OCI-LY7 (cell line): ENCODE results near the gene HDAC10. TPM values are rescaled to one million over a fixed set of nuclear protein-coding genes. Genes with fewer than 3 reads are reported as not detected.

Source experiments
- BruUV-seq: library from RNA; stranded (reverse); fragments of 400-500 nt; replicated peaks from 2 replicates; lab custom pipeline; 2021; lab: Mats Ljungman, UMichigan
- CTCF ChIA-PET: fragments of 300-600 bp; sonication (Branson Sonifier 250); formaldehyde crosslinking; loops from one replicate; lab custom pipeline; 2022; ENCODE audit warnings: antibody characterized with exemption; ENCODE audit not compliant: unreplicated experiment; lab: Charles Lee
- POLR2A ChIA-PET: fragments of 300-600 bp; sonication (Branson Sonifier 250); formaldehyde crosslinking; loops from one replicate; lab custom pipeline; 2022; ENCODE audit warnings: antibody characterized with exemption; lab: Charles Lee
- DNase-seq: peaks from one replicate; pipeline ENCODE4 v3.0.0-alpha.2; 2015; ENCODE audit warnings: low spot score
- H2AFZ ChIP-seq: fragments of 200-600 bp; sonication (generic), shearing (Covaris generic); 2 replicates; pipeline ENCODE4 v1.6.1; 2014; ENCODE audit warnings: mild to moderate bottlenecking, antibody characterized with exemption, low read length, moderate library complexity
- H3K27ac ChIP-seq: fragments of 200-600 bp; sonication (generic); 2 replicates; pipeline ENCODE4 v1.5.1; 2014; ENCODE audit warnings: mixed run types, low read depth, mild to moderate bottlenecking, moderate library complexity, low read length, inconsistent platforms; ENCODE audit not compliant: poor library complexity, severe bottlenecking
- H3K36me3 ChIP-seq: fragments of 200-600 bp; sonication (generic); 2 replicates; pipeline ENCODE4 v1.6.1; 2014; ENCODE audit warnings: mild to moderate bottlenecking, antibody characterized with exemption, low read length, moderate library complexity, mixed read lengths; ENCODE audit not compliant: insufficient read depth
- H3K4me1 ChIP-seq: fragments of 200-600 bp; sonication (generic); 2 replicates; pipeline ENCODE4 v1.5.1; 2014; ENCODE audit warnings: mild to moderate bottlenecking, low read length; ENCODE audit not compliant: insufficient read depth, poor library complexity, severe bottlenecking
- H3K4me2 ChIP-seq: fragments of 200-600 bp; sonication (generic); 2 replicates; pipeline ENCODE4 v1.6.1; 2014; ENCODE audit warnings: mild to moderate bottlenecking, low read length
- H3K4me3 ChIP-seq: fragments of 200-600 bp; sonication (generic); 2 replicates; pipeline ENCODE4 v1.5.1; 2014; ENCODE audit warnings: mild to moderate bottlenecking, low read depth, low read length; ENCODE audit not compliant: poor library complexity, severe bottlenecking
- H3K79me2 ChIP-seq: fragments of 200-600 bp; sonication (generic); 2 replicates; pipeline ENCODE4 v1.6.1; 2016; ENCODE audit warnings: low read depth, mild to moderate bottlenecking, low read length, moderate library complexity, mixed read lengths; ENCODE audit not compliant: insufficient read depth
- H3K9me2 ChIP-seq: fragments of 200-600 bp; sonication (generic); 2 replicates; pipeline ENCODE4 v1.6.1; 2016; ENCODE audit warnings: mild to moderate bottlenecking, low read length, mixed read lengths; ENCODE audit not compliant: insufficient read depth
- H3K9me3 ChIP-seq: fragments of 200-600 bp; sonication (generic); 2 replicates; pipeline ENCODE4 v1.6.1; 2014; ENCODE audit warnings: mild to moderate bottlenecking, mixed run types, low read length, mixed read lengths
- H4K20me1 ChIP-seq: fragments of 200-600 bp; sonication (generic); 2 replicates; pipeline ENCODE4 v1.6.1; 2014; ENCODE audit warnings: mild to moderate bottlenecking, antibody characterized with exemption, low read length, moderate library complexity, mixed read lengths; ENCODE audit not compliant: insufficient read depth
- EZH2phosphoT487 ChIP-seq: fragments of 200-600 bp; sonication (generic); IDR thresholded peaks from 2 replicates; pipeline ENCODE4 v1.6.1; 2018; ENCODE audit warnings: low read depth, borderline replicate concordance, mild to moderate bottlenecking, mixed run types, antibody characterized with exemption, low read length, moderate library complexity, mixed read lengths
- intact Hi-C: fragments of 100-400 bp; cut with micrococcal nuclease; formaldehyde crosslinking; loops from one replicate; pipeline ENCODE4 v1.10.0; 2022; ENCODE audit not compliant: unreplicated experiment
- total RNA-seq, 2 experiments: library from RNA; depleted of rRNA in 1 of 2; stranded (reverse); fragments of >200 nt in 1 of 2; shearing (Covaris generic) in 1 of 2; gene quantifications; 2 replicates each; pipeline ENCODE4 v1.2.3, GENCODE V29; 2014 to 2022
- TF ChIP-seq, protein P1 (sequence below): fragments of 200-600 bp; sonication (generic); conservative IDR thresholded peaks from 2 replicates; pipeline ENCODE4 v1.5.1; 2014; ENCODE audit warnings: mild to moderate bottlenecking, antibody characterized with exemption, low read length, moderate library complexity, mixed read lengths

HDAC10 gene
- total RNA-seq, 2 experiments from 2014 or later, result 49.4 to 74.9 TPM

DNA sequence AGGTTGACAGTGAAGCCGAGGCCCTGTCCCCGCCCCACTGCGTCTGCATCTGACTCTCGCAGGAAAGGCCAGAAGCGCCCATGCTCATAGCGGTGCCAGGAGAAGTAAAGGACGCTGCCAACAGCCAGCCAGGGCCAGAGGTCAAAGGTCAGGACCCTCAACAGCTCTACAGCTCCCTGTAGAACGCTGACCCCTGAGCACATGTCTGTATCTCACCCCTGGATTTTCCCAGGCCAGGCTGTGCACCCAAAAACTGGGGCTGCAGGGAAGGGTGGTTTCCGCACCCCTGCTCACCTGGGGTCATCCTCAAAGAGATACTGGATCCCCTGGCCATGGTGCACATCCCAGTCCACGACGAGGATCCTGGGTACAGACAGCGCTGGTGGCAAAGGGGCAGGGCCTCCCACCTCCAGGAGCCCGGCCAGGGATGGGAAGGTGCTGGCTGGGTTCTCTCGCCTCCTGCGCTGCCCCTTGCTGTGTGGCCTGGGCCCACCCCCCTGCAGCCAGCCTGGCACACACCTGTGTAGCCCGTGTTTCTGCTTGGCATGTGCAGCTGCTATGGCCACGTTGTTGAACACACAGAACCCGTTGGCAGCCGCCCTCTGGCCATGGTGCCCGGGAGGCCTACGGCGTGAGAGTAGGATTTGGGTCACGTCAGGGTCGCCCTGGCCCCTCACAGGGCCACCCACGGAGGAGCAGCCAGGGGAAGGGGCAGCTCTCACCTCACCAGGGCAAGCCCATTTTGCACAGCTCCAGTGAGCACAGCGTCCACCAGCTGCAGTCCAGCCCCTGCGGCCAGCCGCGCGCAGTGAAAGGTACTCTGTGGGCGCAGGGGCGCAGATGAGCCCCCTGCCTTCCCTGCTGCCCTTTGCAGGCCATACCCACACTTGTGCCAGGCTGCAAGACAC is 1.5 kb downstream of the HDAC10 start:
- BruUV-seq, result no TSS peak
- no peak for DNase-seq
- H4K20me1 ChIP-seq, result no peaks in the 10 kb centered on the region
- no peak overlapping the region for H3K27ac ChIP-seq
- H3K9me3 ChIP-seq, result no peaks in the 10 kb centered on the region
- POLR2A ChIA-PET, result no interaction called here
- no peak for TF ChIP-seq EZH2phosphoT487
- TF ChIP-seq, protein P1, sequence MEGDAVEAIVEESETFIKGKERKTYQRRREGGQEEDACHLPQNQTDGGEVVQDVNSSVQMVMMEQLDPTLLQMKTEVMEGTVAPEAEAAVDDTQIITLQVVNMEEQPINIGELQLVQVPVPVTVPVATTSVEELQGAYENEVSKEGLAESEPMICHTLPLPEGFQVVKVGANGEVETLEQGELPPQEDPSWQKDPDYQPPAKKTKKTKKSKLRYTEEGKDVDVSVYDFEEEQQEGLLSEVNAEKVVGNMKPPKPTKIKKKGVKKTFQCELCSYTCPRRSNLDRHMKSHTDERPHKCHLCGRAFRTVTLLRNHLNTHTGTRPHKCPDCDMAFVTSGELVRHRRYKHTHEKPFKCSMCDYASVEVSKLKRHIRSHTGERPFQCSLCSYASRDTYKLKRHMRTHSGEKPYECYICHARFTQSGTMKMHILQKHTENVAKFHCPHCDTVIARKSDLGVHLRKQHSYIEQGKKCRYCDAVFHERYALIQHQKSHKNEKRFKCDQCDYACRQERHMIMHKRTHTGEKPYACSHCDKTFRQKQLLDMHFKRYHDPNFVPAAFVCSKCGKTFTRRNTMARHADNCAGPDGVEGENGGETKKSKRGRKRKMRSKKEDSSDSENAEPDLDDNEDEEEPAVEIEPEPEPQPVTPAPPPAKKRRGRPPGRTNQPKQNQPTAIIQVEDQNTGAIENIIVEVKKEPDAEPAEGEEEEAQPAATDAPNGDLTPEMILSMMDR, result no peak
- CTCF ChIA-PET, result interaction anchor here (1.0 kb wide), 1 partner anchor 371 kb away, joined by 3 read pairs; no protein-coding TSS in a partner anchor
- H3K4me2 ChIP-seq, result peak overlapping the region; percentile 94
- no peak overlapping the region for H2AFZ ChIP-seq
- H3K4me1 ChIP-seq, result peaks cover 53% of the 10 kb centered on the region
- H3K79me2 ChIP-seq, result peaks cover 14% of the 10 kb centered on the region; the same call in 1 of the 2 replicates
- intact Hi-C loops, result loop anchor here (5.0 to 10.0 kb wide), 5 partner anchors 93 to 373 kb away; partner anchors contain the start of genes CHKB, LMF2, NCAPH2 and PPP6R2
- H3K9me2 ChIP-seq, result no peaks in the 10 kb centered on the region
- peaks cover 30% of the 10 kb centered on the region for H3K36me3 ChIP-seq
- peak overlapping the region; percentile 81 for H3K4me3 ChIP-seq

DNA sequence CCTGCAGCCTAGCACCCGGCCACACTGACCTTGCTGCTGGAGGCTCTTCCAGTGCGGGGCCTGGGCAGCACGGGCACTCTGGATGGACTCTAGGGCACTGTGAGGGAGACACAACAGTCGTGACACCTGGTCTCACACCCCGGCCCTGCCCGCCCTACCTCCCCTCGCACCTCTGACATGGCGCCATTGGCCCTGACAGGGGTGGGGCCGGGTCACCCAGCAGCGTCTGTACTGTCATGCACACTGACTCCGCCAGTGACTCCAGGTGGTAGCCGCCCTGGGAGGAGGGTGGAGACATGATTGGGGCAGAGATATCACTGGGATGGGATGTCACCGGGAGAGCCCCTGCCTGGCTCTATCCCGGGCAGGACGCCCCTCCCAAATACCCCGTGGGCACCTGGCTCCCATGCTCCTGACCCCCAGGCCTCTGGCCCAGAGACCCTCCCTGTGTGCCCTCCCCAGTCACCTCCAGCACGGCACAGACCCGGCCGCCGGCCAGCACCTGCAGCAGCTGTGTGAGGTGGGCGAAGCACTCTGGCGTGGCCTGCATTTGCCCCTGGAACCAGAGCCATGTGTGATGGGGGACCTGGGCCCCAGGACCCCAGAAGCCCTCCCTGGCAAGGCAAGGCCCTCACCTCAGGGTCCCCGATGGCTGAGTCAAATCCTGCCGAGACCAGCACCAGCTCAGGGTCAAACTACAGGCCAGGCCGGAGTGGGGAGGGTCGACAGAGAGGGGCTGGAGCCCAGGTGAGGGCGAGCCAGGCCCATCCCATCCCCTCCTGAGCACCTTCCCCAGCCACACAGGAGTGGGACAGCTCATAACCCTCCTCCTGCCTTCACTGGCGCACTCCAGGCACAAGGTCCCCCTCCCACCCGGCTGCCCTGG is 2.6 kb downstream of the HDAC10 start:
- CTCF ChIA-PET, result no interaction called here
- Histone ChIP-seq H3K9me3 (no peaks in the 10 kb centered on the region), H4K20me1 (no peaks in the 10 kb centered on the region), H3K79me2 (peaks cover 26% of the 10 kb centered on the region; the same call in 1 of the 2 replicates), H3K9me2 (no peaks in the 10 kb centered on the region), H3K4me3 (peak overlapping the region; percentile 35), H3K27ac (no peak overlapping the region), H3K36me3 (peaks cover 23% of the 10 kb centered on the region; the same call in 1 of the 2 replicates), H2AFZ (no peak overlapping the region), H3K4me2 (peak overlapping the region; percentile 65), H3K4me1 (peaks cover 53% of the 10 kb centered on the region)
- no TSS peak for BruUV-seq
- POLR2A ChIA-PET, result interaction anchor here (0.6 kb wide), 1 partner anchor 180 kb away, joined by 4 read pairs; no protein-coding TSS in a partner anchor
- TF ChIP-seq, protein P1, result no peak
- no peak for TF ChIP-seq EZH2phosphoT487
- intact Hi-C loops, result loop anchor here (10.0 kb wide), 2 partner anchors 226 to 256 kb away; partner anchors contain the start of genes LMF2, NCAPH2 and SBF1
- DNase-seq, result no peak
